Inflammatory macrophage treated with lipopolysaccharide for 1 hour (primary cell): ENCODE data around the gene C6orf89.
"Not testable (repeated sequence)": the region's sequence is repeated elsewhere in the genome, so short reads cannot be mapped to it uniquely, and the experiment has no call there.

Experiments
- DNase-seq, 2 donors: peaks; one replicate each; pipeline ENCODE4 v3.0.0-alpha.2; 2020 to 2022

The C6orf89 gene

DNA sequence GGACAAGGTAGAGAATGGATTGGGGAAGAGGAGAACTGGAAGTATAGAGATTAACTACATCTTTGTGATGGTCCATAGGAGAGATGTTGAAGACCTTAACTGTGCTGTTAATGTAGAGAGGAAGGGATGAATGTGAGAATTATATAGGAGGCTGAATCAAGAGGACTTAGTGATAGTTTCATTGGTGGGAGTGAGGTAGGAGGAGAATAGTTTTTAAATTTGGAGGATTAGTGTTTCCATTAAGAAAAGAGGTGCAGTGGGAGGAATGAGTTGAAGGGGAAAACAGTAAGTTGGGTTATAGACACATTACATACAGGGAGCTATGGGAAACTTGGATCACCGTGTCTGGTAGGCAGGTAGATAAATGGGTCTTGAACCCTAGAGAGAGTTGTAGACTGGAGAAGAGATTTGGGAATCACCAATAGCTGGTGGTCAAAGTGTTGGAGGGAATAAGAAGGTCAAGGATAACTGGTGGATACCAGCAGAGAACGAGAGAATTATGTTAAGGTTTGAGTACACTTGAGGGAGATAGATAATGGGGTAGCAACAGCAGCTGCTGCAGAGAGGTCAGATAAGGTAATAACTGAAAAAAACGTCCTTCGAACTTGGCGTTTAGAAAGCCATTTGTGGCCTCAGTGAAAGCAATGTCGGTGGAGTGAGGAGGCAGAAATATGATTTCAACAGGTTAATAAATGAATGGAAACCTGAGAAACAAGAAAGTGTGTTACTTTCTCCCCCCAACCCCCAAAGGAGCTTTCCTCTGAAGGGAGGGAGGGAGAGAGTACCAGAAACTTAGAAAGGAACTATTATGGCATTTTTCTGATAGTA lies 3.1 kb downstream of the C6orf89 start:
- no peak for DNase-seq

DNA sequence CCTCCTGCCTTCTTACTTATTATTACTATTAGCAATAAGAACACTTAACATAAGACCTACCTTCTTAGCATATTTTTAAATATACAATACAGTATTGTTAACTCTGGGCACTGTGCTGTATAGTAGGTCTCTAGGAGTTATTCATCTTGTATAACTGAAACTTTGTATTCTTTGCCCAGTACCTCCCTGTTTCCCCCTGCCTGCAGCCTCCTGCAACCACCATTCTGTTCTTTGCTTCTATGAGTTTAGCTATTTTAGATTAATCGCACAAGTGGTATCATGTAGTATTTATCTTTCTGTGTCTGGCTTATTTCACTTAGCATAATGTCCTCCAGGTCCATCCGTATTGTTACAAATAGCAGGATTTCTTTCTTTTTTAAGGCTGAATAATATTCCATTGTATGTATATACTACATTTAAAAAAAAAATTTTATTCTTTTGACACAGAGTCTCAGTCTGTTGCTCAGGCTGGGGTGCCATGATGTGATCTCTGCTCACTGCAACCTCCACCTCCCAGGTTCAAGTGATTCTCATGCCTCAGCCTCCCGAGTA lies 4.4 kb downstream of the C6orf89 start:
- DNase-seq = no peak

DNA sequence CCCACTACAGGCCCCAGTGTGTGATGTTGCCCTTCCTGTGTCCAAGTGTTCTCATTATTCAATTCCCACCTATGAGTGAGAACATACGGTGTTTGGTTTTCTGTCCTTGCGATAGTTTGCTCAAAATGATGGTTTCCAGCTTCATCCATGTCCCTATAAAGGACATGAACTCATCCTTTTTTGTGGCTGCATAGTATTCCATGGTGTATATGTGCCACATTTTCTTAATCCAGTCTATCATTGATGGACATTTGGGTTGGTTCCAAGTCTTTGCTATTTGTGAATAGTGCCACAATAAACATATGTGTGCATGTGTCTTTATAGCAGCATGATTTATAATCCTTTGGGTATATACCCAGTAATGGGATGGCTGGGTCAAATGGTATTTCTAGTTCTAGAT lies 5.4 kb downstream of the C6orf89 start:
- not testable (repeated sequence) for DNase-seq

DNA sequence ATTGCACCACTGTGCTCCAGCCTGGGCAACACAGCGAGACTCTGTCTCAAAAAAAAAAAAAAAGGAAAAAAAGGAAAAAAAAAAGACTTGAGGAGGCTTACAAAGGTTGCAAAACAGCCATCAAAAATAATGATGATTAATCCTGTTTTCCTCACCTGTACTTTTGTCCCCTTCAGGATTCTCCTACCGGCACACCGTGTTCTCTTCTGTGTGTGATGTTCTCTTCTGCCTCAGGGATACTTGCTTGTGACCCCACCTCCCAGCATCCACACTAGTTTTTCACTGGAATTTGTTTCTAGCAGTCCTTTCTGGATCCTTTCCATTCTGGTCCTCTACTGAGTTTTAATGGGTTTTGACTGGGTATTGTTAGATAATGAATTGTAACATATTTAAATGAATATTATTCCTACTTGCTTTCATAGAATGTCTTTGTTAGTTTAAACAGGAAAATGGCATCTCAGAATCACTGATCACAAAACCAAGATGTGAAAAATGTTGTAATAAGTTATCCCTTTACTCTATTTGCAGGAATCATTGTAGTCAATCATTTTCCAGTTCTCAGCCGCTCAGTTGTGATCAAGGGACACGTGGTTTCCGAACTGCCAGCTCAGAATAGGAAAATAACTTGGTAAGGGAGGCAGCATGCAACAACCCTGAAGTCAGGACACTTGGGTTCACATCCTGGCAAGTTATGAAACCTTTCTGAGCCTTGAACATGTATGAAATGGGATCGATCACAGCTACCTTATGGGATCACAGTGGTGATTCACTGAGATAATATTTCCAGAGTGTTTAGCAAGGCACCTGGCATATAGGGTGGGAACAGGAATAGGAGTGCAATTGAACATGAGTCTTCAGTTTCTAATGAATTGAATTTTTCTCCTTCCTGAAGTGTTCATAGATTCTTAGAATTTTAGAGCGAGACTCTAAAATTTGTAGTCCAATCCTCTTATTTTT lies 8.5 kb downstream of the C6orf89 start:
- DNase-seq = no peak

DNA sequence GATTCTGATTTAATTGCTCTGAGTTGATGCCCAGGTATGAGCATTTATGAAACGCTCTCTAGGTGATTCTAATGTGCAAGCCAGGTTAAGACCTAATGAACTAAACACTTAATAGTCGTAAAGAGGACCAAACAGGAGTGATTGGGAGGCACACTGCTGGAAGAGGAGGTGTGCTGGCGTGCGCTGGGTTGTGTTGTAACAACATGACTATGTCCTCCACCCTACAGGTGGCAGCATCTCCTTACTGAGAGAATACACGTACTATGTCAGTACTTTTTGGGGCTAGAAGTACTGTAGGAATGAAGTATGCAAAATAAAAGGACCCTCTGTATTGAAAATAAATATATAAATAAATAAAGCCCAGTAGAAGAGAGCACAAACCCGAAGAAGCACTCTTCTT lies 11.9 kb downstream of the C6orf89 start:
- DNase-seq = no peak

DNA sequence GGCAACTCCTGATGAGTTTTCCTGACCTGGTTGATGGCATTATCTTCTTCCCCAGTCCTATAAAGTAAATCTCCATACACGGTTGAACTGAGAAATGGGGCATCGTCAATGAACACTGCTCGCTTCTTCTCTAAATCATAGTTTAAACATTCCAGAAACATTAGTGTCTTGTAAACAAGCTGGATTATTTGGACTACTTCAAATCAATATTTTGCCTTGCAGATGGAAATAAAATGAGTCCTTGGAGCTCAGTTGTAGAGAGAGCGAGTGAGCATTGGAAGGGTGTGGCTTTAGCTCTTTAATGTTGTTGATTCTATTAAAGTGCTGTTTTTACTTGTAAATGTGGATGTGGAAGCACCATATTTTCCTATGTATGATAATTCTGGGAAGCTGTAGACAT lies 18.4 kb downstream of the C6orf89 start:
- no peak for DNase-seq

DNA sequence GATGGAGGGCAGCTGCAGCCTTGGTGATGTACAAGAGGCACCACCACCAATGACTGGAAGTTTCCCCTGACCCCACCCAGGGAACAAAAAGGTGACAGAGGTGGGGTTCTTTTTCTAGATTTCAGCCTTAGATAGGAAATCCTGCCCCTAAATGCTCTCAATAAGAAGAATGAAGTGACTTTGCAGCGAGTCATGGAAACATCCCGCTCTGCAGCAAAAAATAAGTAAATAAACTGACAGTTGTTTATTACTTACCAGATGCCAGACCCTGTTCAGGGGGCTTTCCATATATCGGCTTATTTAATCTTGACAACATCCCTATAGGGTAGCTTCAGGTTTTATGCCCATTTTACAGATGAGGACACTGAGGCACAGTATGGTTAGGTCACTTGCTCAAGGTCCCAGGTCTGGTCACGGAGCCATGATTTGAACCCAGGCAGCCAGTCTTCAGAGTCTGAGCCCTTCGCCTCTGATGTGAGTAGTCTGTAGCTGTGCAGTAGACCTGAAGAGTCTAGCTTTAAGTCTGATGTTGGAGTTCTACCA lies 19.2 kb downstream of the C6orf89 start:
- DNase-seq = no peak

DNA sequence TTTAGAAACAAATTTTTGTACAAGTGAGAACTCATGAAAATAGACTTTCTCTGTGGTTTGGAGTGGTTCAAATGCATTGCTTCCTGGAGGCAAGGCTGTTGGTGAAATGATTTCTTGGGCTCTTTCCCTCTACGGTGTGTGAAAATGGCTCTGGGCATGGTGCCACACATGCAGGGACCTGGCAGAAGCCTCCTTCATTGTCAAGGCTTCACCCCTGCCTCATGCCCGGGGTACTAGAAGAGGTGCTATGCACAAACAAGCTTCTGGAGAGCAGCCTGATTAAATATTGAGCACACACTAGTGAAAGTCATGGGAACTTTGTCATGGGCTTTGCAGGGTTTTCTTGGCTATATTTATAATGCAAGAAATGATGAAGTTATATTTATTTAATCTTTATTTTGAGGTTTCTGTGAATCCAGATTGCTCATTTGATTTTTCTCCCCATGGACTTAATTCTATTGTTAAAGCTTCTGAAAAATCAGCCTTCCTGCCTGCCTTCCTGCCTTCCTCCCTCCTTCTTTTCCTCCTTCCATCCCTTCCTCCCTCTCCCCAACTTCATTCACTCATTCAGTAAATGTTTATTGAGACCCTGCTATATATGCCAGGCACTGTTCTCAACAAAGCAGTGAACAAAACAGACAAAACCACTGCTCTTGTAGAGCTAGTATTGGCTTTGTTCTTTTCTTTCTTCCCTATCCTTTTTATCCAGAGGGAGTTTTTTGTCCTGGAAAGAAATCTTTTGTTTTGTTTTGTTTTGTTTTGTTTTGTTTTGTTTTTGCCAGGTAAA lies 21.0 kb downstream of the C6orf89 start:
- no peak for DNase-seq

DNA sequence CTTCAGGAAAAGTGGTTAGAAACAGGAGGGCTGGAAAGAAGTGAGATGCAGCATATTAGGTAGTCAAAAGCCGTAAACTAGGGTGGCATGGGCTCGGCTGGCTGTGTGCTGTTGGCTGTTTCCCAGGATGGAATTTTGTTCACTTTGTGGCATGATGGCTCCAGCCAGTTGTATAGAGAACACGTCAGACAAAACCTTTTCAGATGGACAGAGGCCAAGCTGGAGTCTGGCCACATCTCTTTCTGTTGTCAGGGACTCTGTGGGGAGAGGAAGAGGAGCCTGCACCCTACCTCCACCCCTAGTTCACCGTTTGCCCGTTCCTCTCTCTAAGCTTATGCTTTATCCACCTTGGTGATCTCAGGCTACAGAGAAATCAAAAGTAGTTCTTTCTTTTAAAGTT lies 22.0 kb downstream of the C6orf89 start:
- DNase-seq = no peak

DNA sequence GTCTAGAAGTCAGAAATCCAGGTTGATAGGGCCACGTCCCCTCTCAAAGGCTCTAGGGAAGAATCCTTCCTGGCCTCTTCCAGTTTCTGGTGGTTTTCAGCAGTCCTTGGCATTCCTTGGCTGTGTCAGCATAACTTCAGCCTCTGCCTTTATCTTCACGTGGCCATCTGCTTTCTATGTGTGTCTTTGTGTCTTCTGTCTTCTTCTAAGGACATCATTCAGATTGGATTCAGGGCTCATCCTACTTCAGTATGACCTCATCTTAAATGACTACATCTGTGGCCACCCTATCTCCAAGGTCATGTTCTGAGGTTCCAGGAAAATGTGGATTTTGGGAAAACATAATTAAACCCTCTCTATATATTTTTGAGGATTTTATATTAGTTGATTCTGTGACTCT lies 23.0 kb downstream of the C6orf89 start:
- no peak for DNase-seq

DNA sequence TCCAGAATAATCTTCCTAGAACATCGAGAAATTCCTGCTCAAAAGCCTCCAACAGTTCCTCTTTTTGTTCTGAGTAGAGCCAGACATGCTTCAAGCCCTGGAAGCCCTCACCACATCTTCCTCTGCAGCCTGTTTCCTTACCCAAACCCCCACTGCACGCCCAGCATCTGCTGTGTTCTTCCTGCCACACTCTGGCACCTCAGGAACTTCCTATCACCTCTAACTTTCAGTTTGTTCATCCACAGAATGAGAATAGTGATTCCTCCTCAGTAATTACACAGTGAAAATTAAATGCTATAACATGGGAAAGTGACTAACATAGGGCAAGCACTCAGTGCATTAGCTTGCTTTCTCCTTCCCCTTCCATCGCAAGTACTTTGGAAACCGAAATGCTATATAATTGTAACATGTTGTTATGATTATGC lies 26.3 kb downstream of the C6orf89 start:
- DNase-seq = peak in 1 of 2 donors; percentile 20

DNA sequence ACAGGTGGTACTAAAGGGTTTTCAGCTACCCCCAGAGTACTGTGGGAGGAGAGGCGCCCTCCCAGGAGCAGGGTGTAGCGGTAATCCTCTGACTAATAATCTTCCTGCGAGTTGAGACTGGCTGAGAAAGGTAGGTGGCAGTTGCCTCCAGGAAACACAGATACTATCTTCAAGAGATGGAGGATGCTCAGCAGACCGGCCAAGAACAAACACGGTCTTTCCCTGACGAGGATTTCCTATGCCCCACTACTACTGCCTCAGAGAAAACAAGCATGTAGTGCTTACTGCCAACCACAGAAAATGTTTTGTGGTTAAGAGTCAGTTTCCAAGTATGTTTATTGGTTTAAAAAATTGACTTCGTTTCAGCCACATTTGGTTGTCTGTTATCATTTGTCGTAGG lies 26.8 kb downstream of the C6orf89 start:
- no peak for DNase-seq

DNA sequence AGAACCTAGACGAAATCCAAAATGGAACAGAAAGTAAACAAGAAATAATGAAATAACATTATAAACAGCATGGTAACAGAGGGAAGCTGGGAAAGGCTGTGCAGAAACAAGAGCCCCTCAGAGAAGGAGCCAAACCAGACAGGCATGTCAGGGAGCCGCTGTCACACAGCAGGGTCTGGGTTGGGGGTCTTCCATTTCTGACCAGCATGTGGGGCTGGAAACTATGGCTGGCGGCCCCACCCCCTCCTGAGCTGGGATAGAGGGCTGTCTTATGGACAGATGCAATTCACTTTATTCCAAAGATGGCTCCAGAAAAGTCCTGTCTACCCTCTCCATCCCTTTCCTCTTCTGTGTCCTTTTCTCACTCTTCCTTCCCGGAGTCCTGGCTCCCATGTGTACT lies 27.3 kb downstream of the C6orf89 start:
- DNase-seq = no peak

DNA sequence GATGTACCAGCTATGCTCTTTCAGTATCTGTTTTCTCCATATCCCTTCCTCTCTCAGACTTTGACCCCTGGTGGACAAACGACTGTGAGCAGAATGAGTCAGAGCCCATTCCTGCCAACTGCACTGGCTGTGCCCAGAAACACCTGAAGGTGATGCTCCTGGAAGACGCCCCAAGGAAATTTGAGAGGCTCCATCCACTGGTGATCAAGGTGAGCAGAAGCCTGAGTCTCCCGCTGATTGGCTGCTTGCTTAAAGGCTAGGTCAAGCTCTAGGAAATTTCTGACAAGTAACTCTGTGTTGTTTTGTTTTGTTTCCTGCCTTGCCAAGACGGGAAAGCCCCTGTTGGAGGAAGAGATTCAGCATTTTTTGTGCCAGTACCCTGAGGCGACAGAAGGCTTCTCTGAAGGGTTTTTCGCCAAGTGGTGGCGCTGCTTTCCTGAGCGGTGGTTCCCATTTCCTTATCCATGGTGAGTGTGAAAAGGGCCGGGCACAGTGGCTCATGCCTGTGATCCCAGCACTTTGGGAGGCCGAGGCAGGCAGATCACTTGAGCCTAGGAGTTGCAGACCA lies 28.6 kb downstream of the C6orf89 start:
- DNase-seq = peak in 1 of 2 donors; percentile 2

DNA sequence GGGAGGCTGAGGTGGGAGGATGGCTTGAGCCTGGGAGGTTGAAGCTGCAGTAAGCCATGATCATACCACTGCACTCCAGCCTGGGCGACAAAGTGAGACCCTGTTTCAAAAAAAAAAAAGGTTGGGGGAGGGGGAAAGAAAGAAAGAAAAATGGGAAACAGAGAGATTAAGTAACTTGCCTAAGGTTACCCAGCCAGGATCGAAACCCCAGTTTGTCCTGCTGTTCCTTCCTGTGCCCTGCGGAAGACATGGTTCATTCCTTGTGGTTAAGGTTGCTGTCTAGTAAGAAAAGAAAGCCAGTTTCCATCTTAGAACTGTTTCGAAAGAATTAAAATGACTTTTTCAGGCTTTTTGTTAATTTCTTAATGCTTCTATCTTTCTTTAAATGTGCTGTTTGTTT lies 29.8 kb downstream of the C6orf89 start:
- no peak for DNase-seq

DNA sequence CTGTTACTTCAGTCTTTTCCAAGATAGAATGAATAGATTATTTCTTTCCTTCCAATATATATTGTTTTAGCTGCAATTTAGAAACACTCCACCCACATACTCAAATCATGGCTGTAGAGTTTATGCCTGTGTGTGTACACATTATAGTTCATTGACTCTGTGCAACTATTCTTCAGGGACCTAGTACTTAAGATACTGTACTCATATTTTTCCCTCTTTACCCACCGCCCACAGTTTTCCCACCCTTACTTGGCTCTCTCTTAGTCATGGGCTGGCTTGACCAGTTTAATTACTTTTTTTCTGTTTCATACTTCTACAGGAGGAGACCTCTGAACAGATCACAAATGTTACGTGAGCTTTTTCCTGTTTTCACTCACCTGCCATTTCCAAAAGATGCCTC lies 30.4 kb downstream of the C6orf89 start:
- no peak for DNase-seq

DNA sequence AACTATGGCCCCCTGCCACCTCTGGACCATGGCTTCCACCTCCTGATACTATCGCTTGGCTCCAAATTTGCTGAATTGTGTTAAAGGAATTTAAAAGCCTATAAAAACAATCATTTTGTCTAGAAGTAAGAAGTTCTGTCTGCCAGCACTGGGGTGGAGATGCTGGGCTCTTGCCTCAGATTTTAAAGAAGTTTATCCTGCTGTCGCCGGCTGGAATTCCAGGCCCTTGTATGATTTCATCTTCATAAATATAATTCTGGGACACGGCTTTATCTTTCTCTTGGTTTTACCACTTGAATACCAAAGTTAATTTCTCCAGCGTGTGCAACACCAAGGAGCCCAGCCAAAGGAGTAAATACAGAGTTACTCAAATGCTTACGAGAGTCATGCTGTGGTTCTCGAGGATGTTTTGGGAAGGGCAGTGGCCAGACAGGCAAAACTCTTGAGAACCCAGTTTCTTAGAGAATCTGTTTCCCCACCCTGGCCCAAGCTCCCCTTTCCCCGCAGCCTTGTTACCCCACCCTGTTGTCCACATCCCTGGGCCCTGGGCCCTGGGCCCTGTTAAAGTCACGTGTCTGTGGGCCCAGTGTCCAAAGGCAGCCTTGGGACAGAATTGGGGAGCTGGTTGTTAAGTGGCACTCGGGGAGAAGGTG lies 31.9 kb downstream of the C6orf89 start:
- no peak for DNase-seq

DNA sequence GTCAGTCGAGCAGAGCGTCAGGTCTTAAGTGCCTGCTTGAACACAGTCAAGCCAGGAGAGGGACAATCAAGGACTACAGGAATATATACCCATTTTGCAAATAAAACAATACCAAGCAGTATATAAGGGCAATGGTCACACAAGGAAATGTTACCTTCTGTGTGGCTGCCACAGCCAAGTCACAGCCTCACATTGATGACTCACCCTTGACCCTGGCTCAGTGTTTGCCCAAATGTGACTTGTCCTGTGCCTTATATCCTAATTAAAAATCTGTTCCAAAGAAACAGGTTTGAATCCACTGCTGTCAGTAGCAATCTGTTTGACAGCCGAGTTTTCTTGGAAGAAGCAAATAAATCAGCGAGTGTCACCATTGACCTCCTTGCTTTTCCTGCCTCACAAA lies 34.3 kb downstream of the C6orf89 start:
- no peak for DNase-seq

DNA sequence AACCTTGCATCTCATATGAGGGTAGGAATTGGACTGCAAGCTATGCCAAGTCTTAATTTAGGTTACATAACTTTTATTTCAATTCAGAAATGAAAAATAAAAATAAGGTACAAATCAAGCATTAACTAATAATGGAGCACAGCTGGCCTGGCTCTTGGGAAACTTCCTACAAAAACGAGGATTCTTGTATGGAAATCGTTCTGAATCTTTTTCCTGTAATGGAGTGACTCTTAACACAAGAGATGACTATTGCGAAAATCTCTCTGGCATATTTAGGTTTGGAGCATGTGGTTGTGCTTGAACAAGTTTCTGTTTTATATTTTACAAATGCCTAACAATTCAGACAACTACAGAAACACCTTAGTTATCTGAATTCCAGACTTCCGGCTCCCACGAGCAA lies 34.8 kb downstream of the C6orf89 start:
- no peak for DNase-seq

DNA sequence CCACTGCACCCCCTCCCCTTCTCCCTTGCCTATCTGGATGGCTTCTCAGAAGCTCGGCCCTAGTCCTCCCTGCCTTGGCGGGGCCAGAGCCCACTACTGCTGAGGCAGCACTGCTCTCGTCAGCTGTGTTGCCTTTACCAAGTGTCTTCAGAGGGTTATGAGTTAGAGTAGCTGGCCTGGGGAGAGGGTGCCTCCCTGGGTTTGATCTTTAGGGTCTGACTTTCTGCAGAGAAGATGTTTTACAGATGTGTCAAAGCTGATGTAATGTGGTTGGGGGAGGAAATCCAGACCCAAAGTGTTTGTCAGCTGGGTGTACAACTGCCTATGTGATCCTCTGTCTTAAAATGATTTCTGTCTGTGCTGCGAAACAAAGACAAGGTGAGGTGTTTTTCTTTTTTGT lies 38.4 kb downstream of the C6orf89 start:
- DNase-seq = no peak

DNA sequence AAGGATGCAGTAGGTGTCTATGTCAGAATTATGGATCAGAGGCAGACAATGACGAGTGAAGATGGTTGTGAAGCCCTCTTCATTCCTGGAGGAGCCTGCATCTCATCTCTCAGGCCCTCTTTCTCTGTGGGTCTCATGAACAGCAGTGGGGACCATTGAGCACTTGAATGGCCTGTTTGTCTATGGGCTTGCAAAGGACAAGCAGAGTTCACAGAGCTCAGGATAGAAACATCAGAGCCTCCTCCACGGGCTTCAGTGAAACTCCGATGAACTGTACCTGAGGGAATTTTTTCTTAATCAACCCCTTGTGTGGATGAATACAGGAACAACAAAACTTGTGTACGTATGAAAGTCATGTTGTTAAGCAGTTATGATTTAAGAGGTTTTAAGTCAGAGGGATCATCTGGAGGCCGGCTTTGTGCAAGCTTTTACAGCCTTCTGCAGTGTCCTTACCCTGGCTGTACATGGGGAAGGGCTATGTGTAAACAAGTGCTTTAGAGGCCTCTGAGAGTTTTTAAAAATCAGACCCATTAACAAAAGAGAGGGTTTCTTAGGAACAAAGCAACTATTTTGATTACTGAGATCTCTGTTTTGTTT lies 39.1 kb downstream of the C6orf89 start:
- DNase-seq = no peak
